CD4-positive, alpha-beta T cell (primary cell): ENCODE measurements around the gene ROR1. TPM values are rescaled to one million over a fixed set of nuclear protein-coding genes. Genes with fewer than 3 reads are reported as not detected.

Source experiments
- ATAC-seq: fragments of 200-7000 bp; cut with Tn5 transposase; one replicate; pipeline ENCODE4 v1.10.0; 2022; ENCODE audit warnings: mild to moderate bottlenecking; ENCODE audit not compliant: poor library complexity
- CTCF ChIA-PET: fragments of 350-600 bp; sonication (Branson Sonifier 250); formaldehyde crosslinking; loops from one replicate; lab custom pipeline; 2021; ENCODE audit warnings: antibody characterized with exemption, inconsistent platforms; lab: Charles Lee
- POLR2A ChIA-PET: fragments of 350-600 bp; sonication (Branson Sonifier 250); formaldehyde crosslinking; loops from one replicate; lab custom pipeline; 2021; ENCODE audit warnings: antibody characterized with exemption, inconsistent platforms; lab: Charles Lee
- DNase-seq, 14 experiments: peaks; one replicate each; pipeline ENCODE4 v3.0.0-alpha.2; 2013 to 2020; ENCODE audit warnings: mixed read lengths in 2 of 14
- H3K27ac ChIP-seq, 2 donors: one replicate each; pipeline versions ENCODE4 v1.5.1 to v1.7.0; 2013; ENCODE audit warnings: low read length in 2 of 2, low read depth in 1 of 2, mild to moderate bottlenecking in 1 of 2
- H3K27me3 ChIP-seq, 2 experiments: 1 replicate in 1 of 2; 2 replicates in 1 of 2; pipeline versions ENCODE4 v1.6.1 to v1.7.0; 2013; ENCODE audit warnings: low read length in 2 of 2, control low read depth in 1 of 2, mild to moderate bottlenecking in 1 of 2, moderate library complexity in 1 of 2; ENCODE audit not compliant: insufficient read depth in 2 of 2, control insufficient read depth in 1 of 2
- H3K36me3 ChIP-seq: one replicate; pipeline ENCODE4 v1.6.1; 2013; ENCODE audit warnings: low read length, control low read depth; ENCODE audit not compliant: insufficient read depth
- H3K4me1 ChIP-seq: one replicate; pipeline ENCODE4 v1.6.1; 2013; ENCODE audit warnings: low read length, control low read depth; ENCODE audit not compliant: insufficient read depth
- H3K4me3 ChIP-seq: one replicate; pipeline ENCODE4 v1.5.1; 2013; ENCODE audit warnings: mild to moderate bottlenecking, low read length, moderate library complexity
- H3K9me3 ChIP-seq, 2 experiments: 1 replicate in 1 of 2; 2 replicates in 1 of 2; pipeline versions ENCODE4 v1.6.1 to v1.7.0; 2013; ENCODE audit warnings: low read length in 2 of 2, mild to moderate bottlenecking in 2 of 2, control low read depth in 1 of 2, moderate library complexity in 1 of 2; ENCODE audit not compliant: control insufficient read depth in 1 of 2, insufficient read depth in 1 of 2
- H3K27ac Mint-ChIP-seq: one replicate; pipeline ENCODE4 v1.8.0; 2020; ENCODE audit warnings: mixed read lengths
- H3K27me3 Mint-ChIP-seq: one replicate; pipeline ENCODE4 v1.8.0; 2021; ENCODE audit warnings: mixed read lengths
- H3K36me3 Mint-ChIP-seq: one replicate; pipeline ENCODE4 v1.8.0; 2021; ENCODE audit warnings: low read depth, mixed read lengths
- H3K4me1 Mint-ChIP-seq: one replicate; pipeline ENCODE4 v1.8.0; 2021; ENCODE audit warnings: low read depth, mixed read lengths
- H3K4me3 Mint-ChIP-seq: one replicate; pipeline ENCODE4 v1.8.0; 2020; ENCODE audit warnings: mild to moderate bottlenecking, mixed read lengths
- H3K9me3 Mint-ChIP-seq: one replicate; pipeline ENCODE4 v1.8.0; 2020; ENCODE audit warnings: mixed read lengths
- intact Hi-C, 2 experiments: fragments of 100-400 bp; cut with DNase I in 1 of 2; cut with micrococcal nuclease in 1 of 2; formaldehyde crosslinking; loops; one replicate each; pipeline versions ENCODE4 v1.15.1 to v1.9.0; 2023 to 2025; cut with DNase I, micrococcal nuclease
- total RNA-seq, 174 experiments: library from RNA in 2 of 174; stranded (reverse) in 2 of 174; gene quantifications; one replicate each; pipeline ENCODE4 v1.2.3 and lab custom pipeline; 2021 to 2026
- TF ChIP-seq, protein P1 (sequence below): fragments of 200-600 bp; IDR thresholded peaks from one replicate; pipeline ENCODE4 v1.8.0; 2022; ENCODE audit warnings: antibody characterized with exemption, mild to moderate bottlenecking

Gene ROR1
- total RNA-seq, 2 experiments from 2014 or later = not detected

DNA sequence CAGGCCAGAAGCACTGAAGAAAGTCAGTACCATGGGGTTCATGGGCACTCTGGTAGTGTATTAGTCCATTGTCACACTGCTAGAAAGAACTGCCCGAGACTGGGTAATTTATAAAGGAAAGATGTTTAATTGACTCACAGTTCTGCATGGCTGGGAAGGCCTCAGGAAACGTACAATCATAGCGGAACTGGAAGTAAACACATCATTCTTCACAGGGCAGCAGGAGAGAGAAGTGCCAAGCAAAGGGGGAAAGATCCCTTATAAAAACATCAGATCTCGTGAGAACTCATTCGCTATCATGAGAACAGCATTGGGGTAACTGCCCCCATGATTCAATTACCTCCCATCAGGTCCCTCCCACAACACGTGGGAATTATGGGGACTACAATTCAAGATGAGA, 20.2 kb upstream of the ROR1 start:
- no peak for ATAC-seq
- H3K4me3 Mint-ChIP-seq = no peak overlapping the region

GRCh38 chr1:63756839-63757238, 17.0 kb upstream of the ROR1 start:
- no peak overlapping the region for H3K4me3 ChIP-seq
- no peaks in the 10 kb centered on the region for H3K4me1 ChIP-seq
- H3K4me1 Mint-ChIP-seq = no peaks in the 10 kb centered on the region
- no peak for DNase-seq
- intact Hi-C loops = no loop called here
- ATAC-seq = no peak
- no peaks in the 10 kb centered on the region for H3K36me3 ChIP-seq
- H3K9me3 Mint-ChIP-seq = no peaks in the 10 kb centered on the region
- no peaks in the 10 kb centered on the region for H3K9me3 ChIP-seq
- TF ChIP-seq, protein P1, sequence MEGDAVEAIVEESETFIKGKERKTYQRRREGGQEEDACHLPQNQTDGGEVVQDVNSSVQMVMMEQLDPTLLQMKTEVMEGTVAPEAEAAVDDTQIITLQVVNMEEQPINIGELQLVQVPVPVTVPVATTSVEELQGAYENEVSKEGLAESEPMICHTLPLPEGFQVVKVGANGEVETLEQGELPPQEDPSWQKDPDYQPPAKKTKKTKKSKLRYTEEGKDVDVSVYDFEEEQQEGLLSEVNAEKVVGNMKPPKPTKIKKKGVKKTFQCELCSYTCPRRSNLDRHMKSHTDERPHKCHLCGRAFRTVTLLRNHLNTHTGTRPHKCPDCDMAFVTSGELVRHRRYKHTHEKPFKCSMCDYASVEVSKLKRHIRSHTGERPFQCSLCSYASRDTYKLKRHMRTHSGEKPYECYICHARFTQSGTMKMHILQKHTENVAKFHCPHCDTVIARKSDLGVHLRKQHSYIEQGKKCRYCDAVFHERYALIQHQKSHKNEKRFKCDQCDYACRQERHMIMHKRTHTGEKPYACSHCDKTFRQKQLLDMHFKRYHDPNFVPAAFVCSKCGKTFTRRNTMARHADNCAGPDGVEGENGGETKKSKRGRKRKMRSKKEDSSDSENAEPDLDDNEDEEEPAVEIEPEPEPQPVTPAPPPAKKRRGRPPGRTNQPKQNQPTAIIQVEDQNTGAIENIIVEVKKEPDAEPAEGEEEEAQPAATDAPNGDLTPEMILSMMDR = no peak
- H3K27ac Mint-ChIP-seq = no peak overlapping the region
- H3K27me3 ChIP-seq = no peaks in the 10 kb centered on the region
- no peak overlapping the region for H3K27ac ChIP-seq
- H3K4me3 Mint-ChIP-seq = no peak overlapping the region
- CTCF ChIA-PET = no interaction called here
- POLR2A ChIA-PET = no interaction called here
- no peaks in the 10 kb centered on the region for H3K27me3 Mint-ChIP-seq
- H3K36me3 Mint-ChIP-seq = no peaks in the 10 kb centered on the region

More for the DNA sequence above, 20.2 kb upstream of the ROR1 start:
- intact Hi-C loops = no loop called here
- DNase-seq = no peak
- POLR2A ChIA-PET = no interaction called here
- Mint-ChIP-seq H3K9me3 (no peaks in the 10 kb centered on the region), H3K36me3 (no peaks in the 10 kb centered on the region), H3K27me3 (peaks cover 9% of the 10 kb centered on the region), H3K4me1 (no peaks in the 10 kb centered on the region), H3K27ac (no peak overlapping the region)
- Histone ChIP-seq H3K27ac (no peak overlapping the region), H3K4me1 (no peaks in the 10 kb centered on the region), H3K27me3 (no peaks in the 10 kb centered on the region), H3K36me3 (no peaks in the 10 kb centered on the region), H3K9me3 (no peaks in the 10 kb centered on the region), H3K4me3 (no peak overlapping the region)
- CTCF ChIA-PET = no interaction called here
- TF ChIP-seq, protein P1 = no peak

DNA sequence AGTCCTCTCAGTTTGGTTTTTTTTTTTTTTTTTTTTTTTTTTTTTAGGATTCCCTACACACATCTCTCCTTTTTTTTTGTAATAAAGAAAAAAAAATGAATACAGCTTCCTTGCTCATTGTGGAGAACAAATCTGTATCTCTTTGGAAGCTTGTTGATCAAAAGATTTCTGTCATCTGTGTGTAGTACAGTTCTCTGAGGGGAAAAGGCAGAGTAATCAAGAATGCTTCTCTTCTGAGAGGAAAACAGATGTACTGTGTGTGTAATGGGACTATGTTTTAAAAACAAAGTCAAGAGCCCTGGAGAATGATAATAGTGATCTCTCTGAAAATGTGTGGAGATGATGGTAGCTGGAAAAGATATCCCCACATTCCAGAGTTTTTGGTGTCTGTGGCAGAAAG, 16.5 kb upstream of the ROR1 start:
- Mint-ChIP-seq H3K27me3 (no peaks in the 10 kb centered on the region), H3K9me3 (no peaks in the 10 kb centered on the region), H3K27ac (no peak overlapping the region), H3K4me3 (no peak overlapping the region), H3K36me3 (no peaks in the 10 kb centered on the region), H3K4me1 (no peaks in the 10 kb centered on the region)
- ATAC-seq = no peak
- intact Hi-C loops = no loop called here
- Histone ChIP-seq H3K4me3 (no peak overlapping the region), H3K4me1 (no peaks in the 10 kb centered on the region), H3K27me3 (no peaks in the 10 kb centered on the region), H3K9me3 (no peaks in the 10 kb centered on the region), H3K27ac (no peak overlapping the region), H3K36me3 (no peaks in the 10 kb centered on the region)
- ChIA-PET POLR2A (no interaction called here), CTCF (no interaction called here)
- no peak for DNase-seq
- TF ChIP-seq, protein P1 = no peak
